Chondrocyte (in vitro differentiated cells): ENCODE data around the gene KLHL22. TPM values are rescaled to one million over a fixed set of nuclear protein-coding genes. Genes with fewer than 3 reads are reported as not detected.
"Not testable (repeated sequence)": the region's sequence is repeated elsewhere in the genome, so short reads cannot be mapped to it uniquely, and the experiment has no call there.

Source experiments
- DNase-seq: peaks from one replicate; pipeline ENCODE4 v3.0.0; 2021; ENCODE audit warnings: mixed read lengths, low spot score
- H3K27ac Mint-ChIP-seq: one replicate; pipeline ENCODE4 v1.8.0; 2021; ENCODE audit warnings: mild to moderate bottlenecking, moderate library complexity, mixed read lengths; ENCODE audit not compliant: unreplicated experiment
- H3K27me3 Mint-ChIP-seq: 2 replicates; pipeline ENCODE4 v1.8.0; 2021; ENCODE audit warnings: low read depth, mixed read lengths
- H3K36me3 Mint-ChIP-seq: 2 replicates; pipeline ENCODE4 v1.8.0; 2021; ENCODE audit warnings: low read depth, mixed read lengths
- H3K4me1 Mint-ChIP-seq: 2 replicates; pipeline ENCODE4 v1.8.0; 2021; ENCODE audit warnings: low read depth, mild to moderate bottlenecking, mixed read lengths
- H3K4me3 Mint-ChIP-seq: one replicate; pipeline ENCODE4 v1.8.0; 2021; ENCODE audit warnings: mild to moderate bottlenecking, moderate library complexity, mixed read lengths; ENCODE audit not compliant: unreplicated experiment
- H3K9me3 Mint-ChIP-seq: 2 replicates; pipeline ENCODE4 v1.8.0; 2021; ENCODE audit warnings: low read depth, mixed read lengths
- CTCF ChIP-seq: fragments of 200-600 bp; sonication (generic); IDR thresholded peaks from 2 replicates; pipeline ENCODE4 v1.5.0; 2021; ENCODE audit warnings: antibody characterized with exemption, mild to moderate bottlenecking, moderate library complexity
- long read RNA-seq: library from polyadenylated mRNA; stranded (forward); transcript quantifications from one replicate; pipeline ENCODE4 v2.0.0, GENCODE V29; 2021
- total RNA-seq: library from RNA; stranded (reverse); gene quantifications from 3 replicates; pipeline ENCODE4 v1.2.1, GENCODE V29; 2021

KLHL22 gene
- total RNA-seq: 37.3 to 49.3 TPM (median 37.7 TPM) in 3 replicates
- long read RNA-seq, transcript KLHL22-201 (7 exons, 2,616 nt): major isoform, 14 of 32 reads
- long read RNA-seq, partial matches to known transcripts: 8 of 32 reads
- long read RNA-seq, other reads (novel, unspliced or antisense): 10 of 32 reads

- H3K27me3 Mint-ChIP-seq: no peaks in the 10 kb centered on the region
- H3K27ac Mint-ChIP-seq: peak within 1 kb of the TSS; percentile 98
- TF ChIP-seq CTCF: no peak
- peaks cover 37% of the 10 kb centered on the region for H3K4me1 Mint-ChIP-seq
- no peak for DNase-seq
- no peaks in the 10 kb centered on the region for H3K9me3 Mint-ChIP-seq
- H3K4me3 Mint-ChIP-seq: peak within 1 kb of the TSS; percentile 90
- H3K36me3 Mint-ChIP-seq: no peaks in the 10 kb centered on the region
Measured at GRCh38 chr22:20494978-20495860, at the start of gene KLHL22. KLHL22 (minus strand) TSS chr22:20495795; CDS start chr22:20489211, 6,584 bp downstream.

- not testable (repeated sequence) for H3K4me3 Mint-ChIP-seq, H3K9me3 Mint-ChIP-seq, DNase-seq, H3K27me3 Mint-ChIP-seq
- Mint-ChIP-seq H3K4me1 (peaks cover 47% of the 10 kb centered on the region), H3K27ac (peak overlapping the region; percentile 74), H3K36me3 (peaks cover 25% of the 10 kb centered on the region)
Measured at GRCh38 chr22:20545318-20545634, 49.7 kb upstream of the KLHL22 start.

- Mint-ChIP-seq H3K4me3 (no peak overlapping the region), H3K9me3 (peaks cover 5% of the 10 kb centered on the region), H3K4me1 (peaks cover 30% of the 10 kb centered on the region), H3K36me3 (peaks cover 32% of the 10 kb centered on the region), H3K27me3 (no peaks in the 10 kb centered on the region), H3K27ac (peak overlapping the region; percentile 30)
- no peak for DNase-seq
- TF ChIP-seq CTCF: no peak
Measured at GRCh38 chr22:20542736-20543135, 47.1 kb upstream of the KLHL22 start.

- peaks cover 34% of the 10 kb centered on the region for H3K36me3 Mint-ChIP-seq
- DNase-seq: no peak
- H3K27ac Mint-ChIP-seq: no peak overlapping the region
- TF ChIP-seq CTCF: no peak
- no peak overlapping the region for H3K4me3 Mint-ChIP-seq
- H3K4me1 Mint-ChIP-seq: peaks cover 28% of the 10 kb centered on the region
- peaks cover 5% of the 10 kb centered on the region for H3K9me3 Mint-ChIP-seq
- no peaks in the 10 kb centered on the region for H3K27me3 Mint-ChIP-seq
Measured at GRCh38 chr22:20542055-20542454, 46.5 kb upstream of the KLHL22 start.

GRCh38 chr22:20538875-20539274 lies 43.3 kb upstream of the KLHL22 start:
- DNase-seq: peak; percentile 19
- H3K27ac Mint-ChIP-seq, H3K4me3 Mint-ChIP-seq, H3K9me3 Mint-ChIP-seq, H3K27me3 Mint-ChIP-seq: not testable (repeated sequence)
- peaks cover 36% of the 10 kb centered on the region for H3K4me1 Mint-ChIP-seq
- H3K36me3 Mint-ChIP-seq: peaks cover 27% of the 10 kb centered on the region

GRCh38 chr22:20537983-20538382 lies 42.4 kb upstream of the KLHL22 start:
- Mint-ChIP-seq H3K36me3 (peaks cover 26% of the 10 kb centered on the region), H3K4me1 (peaks cover 44% of the 10 kb centered on the region), H3K27me3 (no peaks in the 10 kb centered on the region), H3K27ac (no peak overlapping the region), H3K9me3 (peaks cover 5% of the 10 kb centered on the region), H3K4me3 (no peak overlapping the region)
- peak; percentile 33 for DNase-seq
- no peak for TF ChIP-seq CTCF
